WTC11 (cell line): ENCODE results near the gene FNDC5. TPM values are rescaled to one million over a fixed set of nuclear protein-coding genes. Genes with fewer than 3 reads are reported as not detected.

Experiments used
- CBFB ChIP-seq: sonication (generic); formaldehyde crosslinking; IDR thresholded peaks from 2 replicates; pipeline ENCODE4 v1.8.1; 2022; ENCODE audit warnings: mild to moderate bottlenecking, low read depth, missing genetic modification reagents
- ELF4 ChIP-seq: sonication (generic); formaldehyde crosslinking; IDR thresholded peaks from 2 replicates; pipeline ENCODE4 v1.8.1; 2022; ENCODE audit warnings: low read depth, mild to moderate bottlenecking, moderate library complexity, missing genetic modification reagents
- ESRRA ChIP-seq: sonication (generic); formaldehyde crosslinking; IDR thresholded peaks from 2 replicates; pipeline ENCODE4 v1.8.1; 2022; ENCODE audit warnings: mild to moderate bottlenecking, missing genetic modification reagents, borderline replicate concordance
- GABPB1 ChIP-seq: sonication (generic); formaldehyde crosslinking; IDR thresholded peaks from 2 replicates; pipeline ENCODE4 v1.8.1; 2023; ENCODE audit warnings: mild to moderate bottlenecking, missing genetic modification reagents
- GTF2I ChIP-seq: fragments of 250-450 bp; sonication (Bioruptor Pico); conservative IDR thresholded peaks from 2 replicates; pipeline ENCODE4 v1.4.0; 2021; ENCODE audit warnings: mild to moderate bottlenecking
- PRRX2 ChIP-seq: fragments of 250-450 bp; sonication (Bioruptor Pico); IDR thresholded peaks from 2 replicates; pipeline ENCODE4 v1.8.0; 2021; ENCODE audit warnings: mild to moderate bottlenecking
- ZNF138 ChIP-seq: sonication (generic); formaldehyde crosslinking; conservative IDR thresholded peaks from 2 replicates; pipeline ENCODE4 v1.8.1; 2022; ENCODE audit warnings: mild to moderate bottlenecking, moderate library complexity, missing genetic modification reagents
- ZNF263 ChIP-seq: sonication (generic); formaldehyde crosslinking; IDR thresholded peaks from 2 replicates; pipeline ENCODE4 v1.8.1; 2022; ENCODE audit warnings: low read depth, mild to moderate bottlenecking, moderate library complexity, missing genetic modification reagents
- ZNF317 ChIP-seq: sonication (generic); formaldehyde crosslinking; IDR thresholded peaks from 2 replicates; pipeline ENCODE4 v1.8.1; 2023; ENCODE audit warnings: low read depth, mild to moderate bottlenecking, moderate library complexity, missing genetic modification reagents, borderline replicate concordance
- ZNF396 ChIP-seq: fragments of 250-450 bp; sonication (Bioruptor Pico); IDR thresholded peaks from 2 replicates; pipeline ENCODE4 v1.8.0; 2021; ENCODE audit warnings: mild to moderate bottlenecking, moderate library complexity, borderline replicate concordance
- ZNF671 ChIP-seq: fragments of 250-450 bp; sonication (Bioruptor Pico); IDR thresholded peaks from 2 replicates; pipeline ENCODE4 v1.8.0; 2021; ENCODE audit warnings: mild to moderate bottlenecking
- total RNA-seq: library from RNA; stranded (reverse); gene quantifications from 3 replicates; pipeline ENCODE4 v1.2.3, GENCODE V29; 2021
- TF ChIP-seq, protein P1 (sequence below): sonication (generic); formaldehyde crosslinking; IDR thresholded peaks from 2 replicates; pipeline ENCODE4 v1.8.0; 2023; ENCODE audit warnings: missing genetic modification reagents, mild to moderate bottlenecking, borderline replicate concordance
- TF ChIP-seq, protein P2 (sequence below): sonication (generic); formaldehyde crosslinking; IDR thresholded peaks from 2 replicates; pipeline ENCODE4 v1.8.0; 2022; ENCODE audit warnings: mild to moderate bottlenecking, missing genetic modification reagents
- TF ChIP-seq, protein P3 (sequence below): fragments of 250-450 bp; sonication (Bioruptor Pico); IDR thresholded peaks from 2 replicates; pipeline ENCODE4 v1.9.0; 2021; ENCODE audit warnings: mild to moderate bottlenecking, borderline replicate concordance
- TF ChIP-seq, protein P4 (sequence below): sonication (generic); formaldehyde crosslinking; IDR thresholded peaks from 2 replicates; pipeline ENCODE4 v1.8.1; 2023; ENCODE audit warnings: mild to moderate bottlenecking, missing genetic modification reagents
- TF ChIP-seq, protein P5 (sequence below): fragments of 250-450 bp; sonication (Bioruptor Pico); IDR thresholded peaks from 2 replicates; pipeline ENCODE4 v1.8.0; 2021; ENCODE audit warnings: mild to moderate bottlenecking
- TF ChIP-seq, protein P6 (sequence below): sonication (generic); formaldehyde crosslinking; conservative IDR thresholded peaks from 2 replicates; pipeline ENCODE4 v1.8.1; 2023; ENCODE audit warnings: mild to moderate bottlenecking, low read depth, missing genetic modification reagents, moderate library complexity
- TF ChIP-seq, protein P7 (sequence below): sonication (generic); formaldehyde crosslinking; IDR thresholded peaks from 2 replicates; pipeline ENCODE4 v1.8.1; 2022; ENCODE audit warnings: mild to moderate bottlenecking, moderate library complexity, missing genetic modification reagents

The FNDC5 gene
- total RNA-seq, 1 experiment from 2014 or later, result 1.2 TPM

DNA sequence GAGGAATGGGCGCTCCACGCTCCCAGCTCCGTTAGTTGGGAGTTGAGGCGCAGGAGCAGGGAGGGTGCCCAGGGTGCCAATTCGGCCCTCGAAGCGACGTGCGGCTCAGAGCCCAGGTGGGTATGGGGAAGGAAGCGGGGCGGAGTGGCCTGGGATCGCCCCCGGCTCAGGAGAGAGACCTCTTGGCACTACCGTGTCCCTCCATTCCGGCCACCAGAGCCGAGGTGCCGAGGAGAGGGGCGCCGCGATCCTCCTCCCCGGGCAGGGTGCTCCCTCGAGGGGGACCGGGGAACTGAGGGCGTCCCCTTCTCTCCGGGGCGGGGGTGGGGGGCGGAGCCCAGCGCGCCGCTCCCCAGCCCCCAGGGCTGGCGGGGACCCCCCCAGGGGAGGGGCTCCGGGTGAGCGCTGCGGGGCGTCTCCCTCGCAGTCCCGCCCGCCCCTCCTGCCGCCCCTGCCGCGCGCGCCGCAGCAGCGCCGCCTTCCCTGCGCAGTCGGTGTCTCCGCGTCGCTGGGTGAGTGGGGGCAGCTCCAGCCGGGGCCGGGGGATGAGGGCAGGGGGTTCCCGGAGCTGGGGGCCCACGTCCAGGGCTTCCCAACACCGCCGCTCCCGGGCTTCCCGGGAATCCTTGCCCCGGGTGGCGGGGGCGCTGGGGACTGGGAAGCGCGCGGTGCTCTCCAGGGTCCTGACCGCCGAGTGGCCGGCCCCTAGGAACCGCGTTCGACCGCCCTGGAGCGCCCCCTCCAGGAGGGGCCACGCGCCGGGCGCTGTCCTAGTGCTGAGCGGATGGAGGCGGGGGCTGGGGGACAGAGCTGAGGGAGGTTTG, 15.5 kb upstream of the FNDC5 start, which contains the start of gene HPCA (continued):
- TF ChIP-seq, protein P1, sequence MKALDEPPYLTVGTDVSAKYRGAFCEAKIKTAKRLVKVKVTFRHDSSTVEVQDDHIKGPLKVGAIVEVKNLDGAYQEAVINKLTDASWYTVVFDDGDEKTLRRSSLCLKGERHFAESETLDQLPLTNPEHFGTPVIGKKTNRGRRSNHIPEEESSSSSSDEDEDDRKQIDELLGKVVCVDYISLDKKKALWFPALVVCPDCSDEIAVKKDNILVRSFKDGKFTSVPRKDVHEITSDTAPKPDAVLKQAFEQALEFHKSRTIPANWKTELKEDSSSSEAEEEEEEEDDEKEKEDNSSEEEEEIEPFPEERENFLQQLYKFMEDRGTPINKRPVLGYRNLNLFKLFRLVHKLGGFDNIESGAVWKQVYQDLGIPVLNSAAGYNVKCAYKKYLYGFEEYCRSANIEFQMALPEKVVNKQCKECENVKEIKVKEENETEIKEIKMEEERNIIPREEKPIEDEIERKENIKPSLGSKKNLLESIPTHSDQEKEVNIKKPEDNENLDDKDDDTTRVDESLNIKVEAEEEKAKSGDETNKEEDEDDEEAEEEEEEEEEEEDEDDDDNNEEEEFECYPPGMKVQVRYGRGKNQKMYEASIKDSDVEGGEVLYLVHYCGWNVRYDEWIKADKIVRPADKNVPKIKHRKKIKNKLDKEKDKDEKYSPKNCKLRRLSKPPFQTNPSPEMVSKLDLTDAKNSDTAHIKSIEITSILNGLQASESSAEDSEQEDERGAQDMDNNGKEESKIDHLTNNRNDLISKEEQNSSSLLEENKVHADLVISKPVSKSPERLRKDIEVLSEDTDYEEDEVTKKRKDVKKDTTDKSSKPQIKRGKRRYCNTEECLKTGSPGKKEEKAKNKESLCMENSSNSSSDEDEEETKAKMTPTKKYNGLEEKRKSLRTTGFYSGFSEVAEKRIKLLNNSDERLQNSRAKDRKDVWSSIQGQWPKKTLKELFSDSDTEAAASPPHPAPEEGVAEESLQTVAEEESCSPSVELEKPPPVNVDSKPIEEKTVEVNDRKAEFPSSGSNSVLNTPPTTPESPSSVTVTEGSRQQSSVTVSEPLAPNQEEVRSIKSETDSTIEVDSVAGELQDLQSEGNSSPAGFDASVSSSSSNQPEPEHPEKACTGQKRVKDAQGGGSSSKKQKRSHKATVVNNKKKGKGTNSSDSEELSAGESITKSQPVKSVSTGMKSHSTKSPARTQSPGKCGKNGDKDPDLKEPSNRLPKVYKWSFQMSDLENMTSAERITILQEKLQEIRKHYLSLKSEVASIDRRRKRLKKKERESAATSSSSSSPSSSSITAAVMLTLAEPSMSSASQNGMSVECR (CRISPR knock-in tag), result peak; percentile 100
- peak; percentile 69; the same call in 1 of the 2 replicates for TF ChIP-seq ZNF263
- TF ChIP-seq CBFB (CRISPR knock-in tag), result peak; percentile 99
- peak; percentile 83 for TF ChIP-seq GABPB1
- TF ChIP-seq ZNF317, result peak; percentile 80; the same call in 1 of the 2 replicates
- TF ChIP-seq ZNF396 (CRISPR knock-in tag), result peak; percentile 98; the same call in 1 of the 2 replicates
- TF ChIP-seq, protein P2, sequence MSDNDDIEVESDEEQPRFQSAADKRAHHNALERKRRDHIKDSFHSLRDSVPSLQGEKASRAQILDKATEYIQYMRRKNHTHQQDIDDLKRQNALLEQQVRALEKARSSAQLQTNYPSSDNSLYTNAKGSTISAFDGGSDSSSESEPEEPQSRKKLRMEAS, result peak; percentile 94
- TF ChIP-seq, protein P3, sequence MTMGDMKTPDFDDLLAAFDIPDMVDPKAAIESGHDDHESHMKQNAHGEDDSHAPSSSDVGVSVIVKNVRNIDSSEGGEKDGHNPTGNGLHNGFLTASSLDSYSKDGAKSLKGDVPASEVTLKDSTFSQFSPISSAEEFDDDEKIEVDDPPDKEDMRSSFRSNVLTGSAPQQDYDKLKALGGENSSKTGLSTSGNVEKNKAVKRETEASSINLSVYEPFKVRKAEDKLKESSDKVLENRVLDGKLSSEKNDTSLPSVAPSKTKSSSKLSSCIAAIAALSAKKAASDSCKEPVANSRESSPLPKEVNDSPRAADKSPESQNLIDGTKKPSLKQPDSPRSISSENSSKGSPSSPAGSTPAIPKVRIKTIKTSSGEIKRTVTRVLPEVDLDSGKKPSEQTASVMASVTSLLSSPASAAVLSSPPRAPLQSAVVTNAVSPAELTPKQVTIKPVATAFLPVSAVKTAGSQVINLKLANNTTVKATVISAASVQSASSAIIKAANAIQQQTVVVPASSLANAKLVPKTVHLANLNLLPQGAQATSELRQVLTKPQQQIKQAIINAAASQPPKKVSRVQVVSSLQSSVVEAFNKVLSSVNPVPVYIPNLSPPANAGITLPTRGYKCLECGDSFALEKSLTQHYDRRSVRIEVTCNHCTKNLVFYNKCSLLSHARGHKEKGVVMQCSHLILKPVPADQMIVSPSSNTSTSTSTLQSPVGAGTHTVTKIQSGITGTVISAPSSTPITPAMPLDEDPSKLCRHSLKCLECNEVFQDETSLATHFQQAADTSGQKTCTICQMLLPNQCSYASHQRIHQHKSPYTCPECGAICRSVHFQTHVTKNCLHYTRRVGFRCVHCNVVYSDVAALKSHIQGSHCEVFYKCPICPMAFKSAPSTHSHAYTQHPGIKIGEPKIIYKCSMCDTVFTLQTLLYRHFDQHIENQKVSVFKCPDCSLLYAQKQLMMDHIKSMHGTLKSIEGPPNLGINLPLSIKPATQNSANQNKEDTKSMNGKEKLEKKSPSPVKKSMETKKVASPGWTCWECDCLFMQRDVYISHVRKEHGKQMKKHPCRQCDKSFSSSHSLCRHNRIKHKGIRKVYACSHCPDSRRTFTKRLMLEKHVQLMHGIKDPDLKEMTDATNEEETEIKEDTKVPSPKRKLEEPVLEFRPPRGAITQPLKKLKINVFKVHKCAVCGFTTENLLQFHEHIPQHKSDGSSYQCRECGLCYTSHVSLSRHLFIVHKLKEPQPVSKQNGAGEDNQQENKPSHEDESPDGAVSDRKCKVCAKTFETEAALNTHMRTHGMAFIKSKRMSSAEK (CRISPR knock-in tag), result 0 out of 2 replicates have a peak, but pooled peaks have one; percentile 52
- TF ChIP-seq, protein P4, sequence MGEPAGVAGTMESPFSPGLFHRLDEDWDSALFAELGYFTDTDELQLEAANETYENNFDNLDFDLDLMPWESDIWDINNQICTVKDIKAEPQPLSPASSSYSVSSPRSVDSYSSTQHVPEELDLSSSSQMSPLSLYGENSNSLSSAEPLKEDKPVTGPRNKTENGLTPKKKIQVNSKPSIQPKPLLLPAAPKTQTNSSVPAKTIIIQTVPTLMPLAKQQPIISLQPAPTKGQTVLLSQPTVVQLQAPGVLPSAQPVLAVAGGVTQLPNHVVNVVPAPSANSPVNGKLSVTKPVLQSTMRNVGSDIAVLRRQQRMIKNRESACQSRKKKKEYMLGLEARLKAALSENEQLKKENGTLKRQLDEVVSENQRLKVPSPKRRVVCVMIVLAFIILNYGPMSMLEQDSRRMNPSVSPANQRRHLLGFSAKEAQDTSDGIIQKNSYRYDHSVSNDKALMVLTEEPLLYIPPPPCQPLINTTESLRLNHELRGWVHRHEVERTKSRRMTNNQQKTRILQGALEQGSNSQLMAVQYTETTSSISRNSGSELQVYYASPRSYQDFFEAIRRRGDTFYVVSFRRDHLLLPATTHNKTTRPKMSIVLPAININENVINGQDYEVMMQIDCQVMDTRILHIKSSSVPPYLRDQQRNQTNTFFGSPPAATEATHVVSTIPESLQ (CRISPR knock-in tag), result peak; percentile 92
- TF ChIP-seq GTF2I (CRISPR knock-in tag), result no peak
- TF ChIP-seq, protein P5, sequence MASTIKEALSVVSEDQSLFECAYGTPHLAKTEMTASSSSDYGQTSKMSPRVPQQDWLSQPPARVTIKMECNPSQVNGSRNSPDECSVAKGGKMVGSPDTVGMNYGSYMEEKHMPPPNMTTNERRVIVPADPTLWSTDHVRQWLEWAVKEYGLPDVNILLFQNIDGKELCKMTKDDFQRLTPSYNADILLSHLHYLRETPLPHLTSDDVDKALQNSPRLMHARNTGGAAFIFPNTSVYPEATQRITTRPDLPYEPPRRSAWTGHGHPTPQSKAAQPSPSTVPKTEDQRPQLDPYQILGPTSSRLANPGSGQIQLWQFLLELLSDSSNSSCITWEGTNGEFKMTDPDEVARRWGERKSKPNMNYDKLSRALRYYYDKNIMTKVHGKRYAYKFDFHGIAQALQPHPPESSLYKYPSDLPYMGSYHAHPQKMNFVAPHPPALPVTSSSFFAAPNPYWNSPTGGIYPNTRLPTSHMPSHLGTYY, result peak; percentile 90; the same call in 1 of the 2 replicates
- peak; percentile 75; the same call in 1 of the 2 replicates for TF ChIP-seq ZNF671
- peak; percentile 96 for TF ChIP-seq PRRX2
- TF ChIP-seq ELF4 (CRISPR knock-in tag), result peak; percentile 98
- TF ChIP-seq, protein P6, sequence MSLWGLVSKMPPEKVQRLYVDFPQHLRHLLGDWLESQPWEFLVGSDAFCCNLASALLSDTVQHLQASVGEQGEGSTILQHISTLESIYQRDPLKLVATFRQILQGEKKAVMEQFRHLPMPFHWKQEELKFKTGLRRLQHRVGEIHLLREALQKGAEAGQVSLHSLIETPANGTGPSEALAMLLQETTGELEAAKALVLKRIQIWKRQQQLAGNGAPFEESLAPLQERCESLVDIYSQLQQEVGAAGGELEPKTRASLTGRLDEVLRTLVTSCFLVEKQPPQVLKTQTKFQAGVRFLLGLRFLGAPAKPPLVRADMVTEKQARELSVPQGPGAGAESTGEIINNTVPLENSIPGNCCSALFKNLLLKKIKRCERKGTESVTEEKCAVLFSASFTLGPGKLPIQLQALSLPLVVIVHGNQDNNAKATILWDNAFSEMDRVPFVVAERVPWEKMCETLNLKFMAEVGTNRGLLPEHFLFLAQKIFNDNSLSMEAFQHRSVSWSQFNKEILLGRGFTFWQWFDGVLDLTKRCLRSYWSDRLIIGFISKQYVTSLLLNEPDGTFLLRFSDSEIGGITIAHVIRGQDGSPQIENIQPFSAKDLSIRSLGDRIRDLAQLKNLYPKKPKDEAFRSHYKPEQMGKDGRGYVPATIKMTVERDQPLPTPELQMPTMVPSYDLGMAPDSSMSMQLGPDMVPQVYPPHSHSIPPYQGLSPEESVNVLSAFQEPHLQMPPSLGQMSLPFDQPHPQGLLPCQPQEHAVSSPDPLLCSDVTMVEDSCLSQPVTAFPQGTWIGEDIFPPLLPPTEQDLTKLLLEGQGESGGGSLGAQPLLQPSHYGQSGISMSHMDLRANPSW, result peak; percentile 92; the same call in 1 of the 2 replicates
- peak; percentile 94; the same call in 1 of the 2 replicates for TF ChIP-seq ZNF138 (CRISPR knock-in tag)
- TF ChIP-seq, protein P7, sequence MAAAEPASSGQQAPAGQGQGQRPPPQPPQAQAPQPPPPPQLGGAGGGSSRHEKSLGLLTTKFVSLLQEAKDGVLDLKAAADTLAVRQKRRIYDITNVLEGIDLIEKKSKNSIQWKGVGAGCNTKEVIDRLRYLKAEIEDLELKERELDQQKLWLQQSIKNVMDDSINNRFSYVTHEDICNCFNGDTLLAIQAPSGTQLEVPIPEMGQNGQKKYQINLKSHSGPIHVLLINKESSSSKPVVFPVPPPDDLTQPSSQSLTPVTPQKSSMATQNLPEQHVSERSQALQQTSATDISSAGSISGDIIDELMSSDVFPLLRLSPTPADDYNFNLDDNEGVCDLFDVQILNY, result peak; percentile 94
- TF ChIP-seq ESRRA (CRISPR knock-in tag), result peak; percentile 97
